WTC11 (cell line): ENCODE results near the gene FAM174B. TPM values are rescaled to one million over a fixed set of nuclear protein-coding genes. Genes with fewer than 3 reads are reported as not detected.

Experiments used
- ATAC-seq: fragments of 200-7000 bp; cut with Tn5 transposase; 2 replicates; pipeline ENCODE4 v1.10.0; 2021; ENCODE audit warnings: mild to moderate bottlenecking, moderate library complexity
- CTCF ChIA-PET: fragments of 300-600 bp; sonication (Branson Sonifier 250); formaldehyde crosslinking; loops from one replicate; lab custom pipeline; 2021; ENCODE audit warnings: antibody characterized with exemption; lab: Charles Lee
- POLR2A ChIA-PET: fragments of 350-600 bp; sonication (Branson Sonifier 250); formaldehyde crosslinking; loops from one replicate; lab custom pipeline; 2021; ENCODE audit warnings: antibody characterized with exemption; lab: Charles Lee
- DNase-seq: peaks from one replicate; pipeline ENCODE4 v3.0.0; 2021; ENCODE audit warnings: low spot score
- H3K27ac Mint-ChIP-seq: 2 replicates; pipeline ENCODE4 v1.8.0; 2021; ENCODE audit warnings: mixed read lengths
- H3K27me3 Mint-ChIP-seq: 2 replicates; pipeline ENCODE4 v1.8.0; 2021; ENCODE audit warnings: low read depth, mild to moderate bottlenecking, moderate library complexity, mixed read lengths
- H3K36me3 Mint-ChIP-seq: 2 replicates; pipeline ENCODE4 v1.8.0; 2021; ENCODE audit warnings: mixed read lengths
- H3K4me1 Mint-ChIP-seq: 2 replicates; pipeline ENCODE4 v1.8.0; 2022; ENCODE audit warnings: mixed read lengths
- H3K4me3 Mint-ChIP-seq: 2 replicates; pipeline ENCODE4 v1.8.0; 2021; ENCODE audit warnings: mild to moderate bottlenecking, moderate library complexity, mixed read lengths
- H3K9me3 Mint-ChIP-seq: 2 replicates; pipeline ENCODE4 v1.8.0; 2021; ENCODE audit warnings: mixed read lengths
- CBFB ChIP-seq: sonication (generic); formaldehyde crosslinking; IDR thresholded peaks from 2 replicates; pipeline ENCODE4 v1.8.1; 2022; ENCODE audit warnings: mild to moderate bottlenecking, low read depth, missing genetic modification reagents
- FOXJ3 ChIP-seq: sonication (generic); formaldehyde crosslinking; IDR thresholded peaks from 2 replicates; pipeline ENCODE4 v1.9.0; 2021; ENCODE audit warnings: missing genetic modification reagents, mild to moderate bottlenecking, borderline replicate concordance
- FOXP1 ChIP-seq: sonication (generic); formaldehyde crosslinking; IDR thresholded peaks from 2 replicates; pipeline ENCODE4 v1.8.0; 2022; ENCODE audit warnings: missing genetic modification reagents, mild to moderate bottlenecking, moderate library complexity, borderline replicate concordance
- JUN ChIP-seq: sonication (generic); formaldehyde crosslinking; IDR thresholded peaks from 2 replicates; pipeline ENCODE4 v1.8.0; 2023; ENCODE audit warnings: mild to moderate bottlenecking, missing genetic modification reagents
- KAT7 ChIP-seq: sonication (generic); formaldehyde crosslinking; IDR thresholded peaks from 2 replicates; pipeline ENCODE4 v1.8.1; 2023; ENCODE audit warnings: missing genetic modification reagents, mild to moderate bottlenecking, borderline replicate concordance
- MYBL2 ChIP-seq: sonication (generic); formaldehyde crosslinking; IDR thresholded peaks from 2 replicates; pipeline ENCODE4 v1.8.1; 2023; ENCODE audit warnings: mild to moderate bottlenecking, moderate library complexity, missing genetic modification reagents
- TCF7 ChIP-seq: sonication (generic); formaldehyde crosslinking; IDR thresholded peaks from 2 replicates; pipeline ENCODE4 v1.8.0; 2022; ENCODE audit warnings: mild to moderate bottlenecking, low read depth, missing genetic modification reagents, moderate library complexity
- ZNF232 ChIP-seq: sonication (generic); formaldehyde crosslinking; IDR thresholded peaks from 2 replicates; pipeline ENCODE4 v1.8.0; 2022; ENCODE audit warnings: mild to moderate bottlenecking, missing genetic modification reagents
- total RNA-seq: library from RNA; stranded (reverse); gene quantifications from 3 replicates; pipeline ENCODE4 v1.2.3, GENCODE V29; 2021
- TF ChIP-seq, protein P1 (sequence below): sonication (generic); formaldehyde crosslinking; IDR thresholded peaks from 2 replicates; pipeline ENCODE4 v1.8.0; 2022; ENCODE audit warnings: mild to moderate bottlenecking, missing genetic modification reagents
- TF ChIP-seq, protein P2 (sequence below): sonication (generic); formaldehyde crosslinking; IDR thresholded peaks from 2 replicates; pipeline ENCODE4 v1.8.1; 2022; ENCODE audit warnings: mild to moderate bottlenecking, missing genetic modification reagents, moderate library complexity, borderline replicate concordance
- TF ChIP-seq, protein P3 (sequence below): sonication (generic); formaldehyde crosslinking; IDR thresholded peaks from 2 replicates; pipeline ENCODE4 v1.8.1; 2023; ENCODE audit warnings: mild to moderate bottlenecking, missing genetic modification reagents, moderate library complexity
- TF ChIP-seq, protein P4 (sequence below): sonication (generic); formaldehyde crosslinking; IDR thresholded peaks from 2 replicates; pipeline ENCODE4 v1.8.1; 2023; ENCODE audit warnings: mild to moderate bottlenecking, missing genetic modification reagents, borderline replicate concordance
- TF ChIP-seq, protein P5 (sequence below): fragments of 250-450 bp; sonication (Bioruptor Pico); conservative IDR thresholded peaks from 2 replicates; pipeline ENCODE4 v1.9.0; 2021; ENCODE audit warnings: mild to moderate bottlenecking
- TF ChIP-seq, protein P6 (sequence below): sonication (generic); formaldehyde crosslinking; IDR thresholded peaks from 2 replicates; pipeline ENCODE4 v1.8.1; 2022; ENCODE audit warnings: low read depth, missing genetic modification reagents, borderline replicate concordance
- TF ChIP-seq, protein P7 (sequence below): sonication (generic); formaldehyde crosslinking; conservative IDR thresholded peaks from 2 replicates; pipeline ENCODE4 v1.8.1; 2022; ENCODE audit warnings: mild to moderate bottlenecking, missing genetic modification reagents
- TF ChIP-seq, protein P8 (sequence below): fragments of 250-450 bp; sonication (Bioruptor Pico); IDR thresholded peaks from 2 replicates; pipeline ENCODE4 v2.1.2; 2022; ENCODE audit warnings: mild to moderate bottlenecking, moderate library complexity
- TF ChIP-seq, protein P9 (sequence below): sonication (generic); formaldehyde crosslinking; IDR thresholded peaks from 2 replicates; pipeline ENCODE4 v1.8.0; 2023; ENCODE audit warnings: missing genetic modification reagents
- TF ChIP-seq, protein P10 (sequence below): sonication (generic); formaldehyde crosslinking; IDR thresholded peaks from 2 replicates; pipeline ENCODE4 v1.8.0; 2022; ENCODE audit warnings: mild to moderate bottlenecking, missing genetic modification reagents

The FAM174B gene
- total RNA-seq, 1 experiment from 2014 or later = 22.1 TPM

DNA sequence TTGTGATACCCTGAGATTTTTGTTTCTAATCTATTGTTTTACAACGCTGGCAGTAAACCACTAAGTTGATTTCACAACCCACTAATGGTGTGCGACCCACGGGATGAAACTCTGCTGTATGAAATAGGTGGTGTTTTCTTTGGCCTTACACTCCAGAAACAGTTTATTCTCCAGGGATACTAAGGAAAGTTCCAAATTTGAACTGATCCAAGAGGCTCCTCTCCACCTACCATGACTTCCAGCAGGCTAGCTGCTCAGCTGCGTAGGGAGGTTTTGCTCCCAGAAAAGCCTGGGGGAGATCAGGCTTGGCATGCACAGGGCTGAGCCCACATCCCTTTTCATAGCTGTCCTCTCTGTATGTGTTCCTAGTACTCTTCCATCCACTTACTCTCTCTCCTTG is 71.5 kb downstream of the FAM174B start:
- no peaks in the 10 kb centered on the region; the same call in 1 of the 2 replicates for H3K4me1 Mint-ChIP-seq
- no peak overlapping the region for H3K4me3 Mint-ChIP-seq
- DNase-seq (no peak), ATAC-seq (no peak)
- H3K27ac Mint-ChIP-seq = no peak overlapping the region
- H3K36me3 Mint-ChIP-seq = peaks cover 13% of the 10 kb centered on the region
- CTCF ChIA-PET = no interaction called here
- POLR2A ChIA-PET = no interaction called here
- no peaks in the 10 kb centered on the region for H3K27me3 Mint-ChIP-seq
- TF ChIP-seq, protein P1, sequence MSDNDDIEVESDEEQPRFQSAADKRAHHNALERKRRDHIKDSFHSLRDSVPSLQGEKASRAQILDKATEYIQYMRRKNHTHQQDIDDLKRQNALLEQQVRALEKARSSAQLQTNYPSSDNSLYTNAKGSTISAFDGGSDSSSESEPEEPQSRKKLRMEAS (CRISPR knock-in tag) = no peak
- TF ChIP-seq, protein P2, sequence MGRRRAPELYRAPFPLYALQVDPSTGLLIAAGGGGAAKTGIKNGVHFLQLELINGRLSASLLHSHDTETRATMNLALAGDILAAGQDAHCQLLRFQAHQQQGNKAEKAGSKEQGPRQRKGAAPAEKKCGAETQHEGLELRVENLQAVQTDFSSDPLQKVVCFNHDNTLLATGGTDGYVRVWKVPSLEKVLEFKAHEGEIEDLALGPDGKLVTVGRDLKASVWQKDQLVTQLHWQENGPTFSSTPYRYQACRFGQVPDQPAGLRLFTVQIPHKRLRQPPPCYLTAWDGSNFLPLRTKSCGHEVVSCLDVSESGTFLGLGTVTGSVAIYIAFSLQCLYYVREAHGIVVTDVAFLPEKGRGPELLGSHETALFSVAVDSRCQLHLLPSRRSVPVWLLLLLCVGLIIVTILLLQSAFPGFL = no peak
- H3K9me3 Mint-ChIP-seq = peaks cover 29% of the 10 kb centered on the region

DNA sequence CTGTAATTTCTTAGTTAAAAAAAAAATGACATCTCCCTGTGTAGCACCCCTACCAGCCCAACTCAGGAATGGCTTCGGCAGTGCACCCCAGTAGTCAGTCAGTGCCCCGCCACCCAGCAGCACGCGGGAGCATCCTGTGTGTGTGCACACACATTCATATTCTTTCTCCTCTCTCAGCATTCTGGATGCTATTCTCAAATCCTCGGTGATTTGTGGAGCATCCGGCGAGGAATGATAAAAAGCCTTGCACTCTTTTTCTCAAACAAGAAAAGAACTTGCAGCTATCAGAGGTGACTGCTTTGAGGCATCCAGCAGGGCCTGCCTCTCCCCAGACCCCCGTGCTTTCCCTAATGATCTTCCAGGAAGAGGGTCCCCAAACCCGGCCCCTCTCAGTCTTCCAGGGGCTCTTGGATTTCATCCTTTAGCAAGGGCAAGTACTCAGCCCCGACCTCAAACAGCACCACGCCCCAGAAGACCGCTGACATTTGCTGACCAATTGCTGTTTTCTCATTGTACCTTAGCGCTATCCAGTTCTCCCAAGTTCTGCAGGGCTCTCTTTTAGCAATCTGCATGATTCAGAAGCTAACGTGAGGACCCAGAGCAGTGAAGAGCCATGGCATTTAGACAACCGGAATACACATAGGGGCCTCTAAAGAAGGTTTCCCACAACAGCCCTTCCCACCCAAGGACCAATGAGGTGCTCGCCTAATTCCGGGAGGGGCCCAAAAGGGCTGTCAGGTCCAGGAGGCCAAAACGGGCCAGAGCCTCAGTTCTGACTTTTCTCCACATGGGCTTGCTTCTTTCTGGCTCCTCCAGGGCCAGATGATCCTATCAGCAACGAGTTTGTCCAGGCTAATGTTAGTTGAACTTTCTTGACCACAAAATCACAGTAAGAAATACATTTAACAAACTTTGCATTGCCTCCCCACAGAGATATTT is 72.2 kb downstream of the FAM174B start:
- CTCF ChIA-PET = no interaction called here

DNA sequence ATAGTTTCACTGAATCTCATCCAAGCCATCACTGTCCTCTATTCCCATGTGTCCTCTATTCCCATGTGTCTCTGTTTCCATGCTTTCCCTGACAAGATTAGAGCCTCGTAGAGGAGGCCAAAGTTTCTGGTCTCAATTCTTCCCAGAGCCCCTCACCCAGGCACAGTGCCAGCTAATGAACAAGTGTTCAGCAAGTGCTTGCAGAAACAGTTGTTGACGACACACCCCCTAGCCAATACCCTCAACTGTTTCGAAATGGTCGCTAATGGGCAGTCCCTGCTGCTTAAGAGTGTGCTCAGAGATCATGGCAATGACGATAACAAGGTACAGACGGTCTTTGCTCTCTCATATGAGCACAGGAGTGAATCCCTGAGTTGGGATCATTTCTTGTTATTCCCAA is 73.4 kb downstream of the FAM174B start:
- Mint-ChIP-seq H3K27ac (no peak overlapping the region), H3K4me3 (no peak overlapping the region), H3K4me1 (no peaks in the 10 kb centered on the region; the same call in 1 of the 2 replicates), H3K9me3 (peaks cover 29% of the 10 kb centered on the region), H3K27me3 (peaks cover 2% of the 10 kb centered on the region; the same call in 1 of the 2 replicates), H3K36me3 (peaks cover 13% of the 10 kb centered on the region)
- no peak for DNase-seq
- ChIA-PET POLR2A (interaction anchor here (0.6 kb wide), 1 partner anchor 229 kb away, joined by 3 read pairs; no protein-coding TSS in a partner anchor), CTCF (no interaction called here)
- no peak for ATAC-seq
- TF ChIP-seq, protein P3, sequence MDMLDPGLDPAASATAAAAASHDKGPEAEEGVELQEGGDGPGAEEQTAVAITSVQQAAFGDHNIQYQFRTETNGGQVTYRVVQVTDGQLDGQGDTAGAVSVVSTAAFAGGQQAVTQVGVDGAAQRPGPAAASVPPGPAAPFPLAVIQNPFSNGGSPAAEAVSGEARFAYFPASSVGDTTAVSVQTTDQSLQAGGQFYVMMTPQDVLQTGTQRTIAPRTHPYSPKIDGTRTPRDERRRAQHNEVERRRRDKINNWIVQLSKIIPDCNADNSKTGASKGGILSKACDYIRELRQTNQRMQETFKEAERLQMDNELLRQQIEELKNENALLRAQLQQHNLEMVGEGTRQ (CRISPR knock-in tag) = no peak
- TF ChIP-seq, protein P4, sequence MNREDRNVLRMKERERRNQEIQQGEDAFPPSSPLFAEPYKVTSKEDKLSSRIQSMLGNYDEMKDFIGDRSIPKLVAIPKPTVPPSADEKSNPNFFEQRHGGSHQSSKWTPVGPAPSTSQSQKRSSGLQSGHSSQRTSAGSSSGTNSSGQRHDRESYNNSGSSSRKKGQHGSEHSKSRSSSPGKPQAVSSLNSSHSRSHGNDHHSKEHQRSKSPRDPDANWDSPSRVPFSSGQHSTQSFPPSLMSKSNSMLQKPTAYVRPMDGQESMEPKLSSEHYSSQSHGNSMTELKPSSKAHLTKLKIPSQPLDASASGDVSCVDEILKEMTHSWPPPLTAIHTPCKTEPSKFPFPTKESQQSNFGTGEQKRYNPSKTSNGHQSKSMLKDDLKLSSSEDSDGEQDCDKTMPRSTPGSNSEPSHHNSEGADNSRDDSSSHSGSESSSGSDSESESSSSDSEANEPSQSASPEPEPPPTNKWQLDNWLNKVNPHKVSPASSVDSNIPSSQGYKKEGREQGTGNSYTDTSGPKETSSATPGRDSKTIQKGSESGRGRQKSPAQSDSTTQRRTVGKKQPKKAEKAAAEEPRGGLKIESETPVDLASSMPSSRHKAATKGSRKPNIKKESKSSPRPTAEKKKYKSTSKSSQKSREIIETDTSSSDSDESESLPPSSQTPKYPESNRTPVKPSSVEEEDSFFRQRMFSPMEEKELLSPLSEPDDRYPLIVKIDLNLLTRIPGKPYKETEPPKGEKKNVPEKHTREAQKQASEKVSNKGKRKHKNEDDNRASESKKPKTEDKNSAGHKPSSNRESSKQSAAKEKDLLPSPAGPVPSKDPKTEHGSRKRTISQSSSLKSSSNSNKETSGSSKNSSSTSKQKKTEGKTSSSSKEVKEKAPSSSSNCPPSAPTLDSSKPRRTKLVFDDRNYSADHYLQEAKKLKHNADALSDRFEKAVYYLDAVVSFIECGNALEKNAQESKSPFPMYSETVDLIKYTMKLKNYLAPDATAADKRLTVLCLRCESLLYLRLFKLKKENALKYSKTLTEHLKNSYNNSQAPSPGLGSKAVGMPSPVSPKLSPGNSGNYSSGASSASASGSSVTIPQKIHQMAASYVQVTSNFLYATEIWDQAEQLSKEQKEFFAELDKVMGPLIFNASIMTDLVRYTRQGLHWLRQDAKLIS (CRISPR knock-in tag) = no peak
- TF ChIP-seq, protein P5, sequence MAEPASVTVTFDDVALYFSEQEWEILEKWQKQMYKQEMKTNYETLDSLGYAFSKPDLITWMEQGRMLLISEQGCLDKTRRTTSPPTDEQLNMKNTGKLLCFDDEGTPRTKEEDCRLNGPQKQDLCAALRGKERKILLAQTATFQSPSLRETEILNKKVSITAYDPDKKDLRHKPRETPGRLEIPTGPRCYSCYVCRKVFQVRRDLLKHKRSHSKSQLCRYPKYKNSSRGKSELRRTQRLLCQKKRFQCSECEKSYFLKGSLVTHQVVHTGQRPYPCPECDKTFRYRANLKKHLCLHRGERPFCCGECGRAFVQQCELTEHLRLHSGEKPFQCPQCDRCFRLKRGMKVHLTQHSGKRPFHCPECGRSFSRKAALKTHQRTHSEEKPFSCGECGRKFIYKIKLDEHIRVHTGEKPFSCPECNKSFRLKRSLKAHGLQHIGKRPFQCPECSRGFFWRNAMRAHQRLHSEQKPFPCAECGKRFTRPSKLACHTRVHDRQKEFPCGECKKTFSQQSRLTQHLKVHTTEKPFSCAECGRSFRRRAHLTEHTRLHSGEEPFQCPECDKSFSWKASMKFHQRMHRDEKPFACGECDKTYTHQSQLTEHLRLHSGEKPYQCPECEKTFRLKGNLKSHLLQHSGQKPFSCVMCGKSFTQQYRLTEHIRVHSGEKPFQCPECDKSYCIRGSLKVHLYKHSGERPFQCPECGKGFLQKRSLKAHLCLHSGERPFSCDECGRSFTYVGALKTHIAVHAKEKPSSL = no peak
- TF ChIP-seq, protein P6, sequence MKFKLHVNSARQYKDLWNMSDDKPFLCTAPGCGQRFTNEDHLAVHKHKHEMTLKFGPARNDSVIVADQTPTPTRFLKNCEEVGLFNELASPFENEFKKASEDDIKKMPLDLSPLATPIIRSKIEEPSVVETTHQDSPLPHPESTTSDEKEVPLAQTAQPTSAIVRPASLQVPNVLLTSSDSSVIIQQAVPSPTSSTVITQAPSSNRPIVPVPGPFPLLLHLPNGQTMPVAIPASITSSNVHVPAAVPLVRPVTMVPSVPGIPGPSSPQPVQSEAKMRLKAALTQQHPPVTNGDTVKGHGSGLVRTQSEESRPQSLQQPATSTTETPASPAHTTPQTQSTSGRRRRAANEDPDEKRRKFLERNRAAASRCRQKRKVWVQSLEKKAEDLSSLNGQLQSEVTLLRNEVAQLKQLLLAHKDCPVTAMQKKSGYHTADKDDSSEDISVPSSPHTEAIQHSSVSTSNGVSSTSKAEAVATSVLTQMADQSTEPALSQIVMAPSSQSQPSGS = no peak
- TF ChIP-seq JUN = no peak
- TF ChIP-seq FOXP1 (CRISPR knock-in tag) = no peak

More for the DNA sequence above, 72.2 kb downstream of the FAM174B start:
- POLR2A ChIA-PET = no interaction called here
- Mint-ChIP-seq H3K4me1 (no peaks in the 10 kb centered on the region; the same call in 1 of the 2 replicates), H3K27me3 (peaks cover 2% of the 10 kb centered on the region; the same call in 1 of the 2 replicates), H3K4me3 (no peak overlapping the region), H3K36me3 (peaks cover 13% of the 10 kb centered on the region), H3K9me3 (peaks cover 29% of the 10 kb centered on the region), H3K27ac (no peak overlapping the region)
- ATAC-seq (no peak), DNase-seq (no peak)
- TF ChIP-seq FOXJ3 = no peak
- TF ChIP-seq, protein P7, sequence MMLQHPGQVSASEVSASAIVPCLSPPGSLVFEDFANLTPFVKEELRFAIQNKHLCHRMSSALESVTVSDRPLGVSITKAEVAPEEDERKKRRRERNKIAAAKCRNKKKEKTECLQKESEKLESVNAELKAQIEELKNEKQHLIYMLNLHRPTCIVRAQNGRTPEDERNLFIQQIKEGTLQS (CRISPR knock-in tag) = no peak
- no peak for TF ChIP-seq ZNF232 (CRISPR knock-in tag)
- TF ChIP-seq KAT7 (CRISPR knock-in tag) = no peak
- TF ChIP-seq JUN = no peak
- TF ChIP-seq MYBL2 (CRISPR knock-in tag) = no peak
- TF ChIP-seq, protein P8, sequence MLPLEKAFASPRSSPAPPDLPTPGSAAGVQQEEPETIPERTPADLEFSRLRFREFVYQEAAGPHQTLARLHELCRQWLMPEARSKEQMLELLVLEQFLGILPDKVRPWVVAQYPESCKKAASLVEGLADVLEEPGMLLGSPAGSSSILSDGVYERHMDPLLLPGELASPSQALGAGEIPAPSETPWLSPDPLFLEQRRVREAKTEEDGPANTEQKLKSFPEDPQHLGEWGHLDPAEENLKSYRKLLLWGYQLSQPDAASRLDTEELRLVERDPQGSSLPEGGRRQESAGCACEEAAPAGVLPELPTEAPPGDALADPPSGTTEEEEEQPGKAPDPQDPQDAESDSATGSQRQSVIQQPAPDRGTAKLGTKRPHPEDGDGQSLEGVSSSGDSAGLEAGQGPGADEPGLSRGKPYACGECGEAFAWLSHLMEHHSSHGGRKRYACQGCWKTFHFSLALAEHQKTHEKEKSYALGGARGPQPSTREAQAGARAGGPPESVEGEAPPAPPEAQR (CRISPR knock-in tag) = no peak
- TF ChIP-seq, protein P9, sequence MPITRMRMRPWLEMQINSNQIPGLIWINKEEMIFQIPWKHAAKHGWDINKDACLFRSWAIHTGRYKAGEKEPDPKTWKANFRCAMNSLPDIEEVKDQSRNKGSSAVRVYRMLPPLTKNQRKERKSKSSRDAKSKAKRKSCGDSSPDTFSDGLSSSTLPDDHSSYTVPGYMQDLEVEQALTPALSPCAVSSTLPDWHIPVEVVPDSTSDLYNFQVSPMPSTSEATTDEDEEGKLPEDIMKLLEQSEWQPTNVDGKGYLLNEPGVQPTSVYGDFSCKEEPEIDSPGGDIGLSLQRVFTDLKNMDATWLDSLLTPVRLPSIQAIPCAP (CRISPR knock-in tag) = no peak
- TF ChIP-seq CBFB = no peak
- no peak for TF ChIP-seq TCF7
- TF ChIP-seq, protein P10, sequence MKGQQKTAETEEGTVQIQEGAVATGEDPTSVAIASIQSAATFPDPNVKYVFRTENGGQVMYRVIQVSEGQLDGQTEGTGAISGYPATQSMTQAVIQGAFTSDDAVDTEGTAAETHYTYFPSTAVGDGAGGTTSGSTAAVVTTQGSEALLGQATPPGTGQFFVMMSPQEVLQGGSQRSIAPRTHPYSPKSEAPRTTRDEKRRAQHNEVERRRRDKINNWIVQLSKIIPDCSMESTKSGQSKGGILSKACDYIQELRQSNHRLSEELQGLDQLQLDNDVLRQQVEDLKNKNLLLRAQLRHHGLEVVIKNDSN (CRISPR knock-in tag) = no peak
